SU-DHL-6 (cell line): ENCODE data around the gene ZBTB2.

Experiments
- H2AFZ ChIP-seq: fragments of 200-600 bp; sonication (generic); 2 replicates; pipeline ENCODE4 v1.6.1; 2014; ENCODE audit warnings: low read depth, mild to moderate bottlenecking, moderate library complexity, mixed read lengths, antibody characterized with exemption, low read length; ENCODE audit not compliant: severe bottlenecking
- H3F3A ChIP-seq: fragments of 200-600 bp; shearing (Covaris generic); 2 replicates; pipeline ENCODE4 v1.6.0; 2016; ENCODE audit warnings: antibody characterized with exemption, mild to moderate bottlenecking; ENCODE audit not compliant: insufficient read depth
- H3K27ac ChIP-seq: fragments of 200-600 bp; sonication (generic); 2 replicates; pipeline ENCODE4 v1.5.1; 2016; ENCODE audit warnings: low read depth, mild to moderate bottlenecking, low read length, moderate library complexity, mixed read lengths
- H3K27me3 ChIP-seq: fragments of 200-600 bp; sonication (generic), shearing (Covaris generic); 2 replicates; pipeline ENCODE4 v1.6.0; 2014; ENCODE audit warnings: mild to moderate bottlenecking, low read length
- H3K36me3 ChIP-seq: fragments of 200-600 bp; sonication (generic); 2 replicates; pipeline ENCODE4 v1.6.1; 2014; ENCODE audit warnings: mild to moderate bottlenecking, low read length, mixed read lengths
- H3K4me2 ChIP-seq: fragments of 300-600, 200-600 bp; shearing (Covaris generic), sonication (generic); 2 replicates; pipeline ENCODE4 v1.6.0; 2014; ENCODE audit warnings: low read length, low read depth, mild to moderate bottlenecking; ENCODE audit not compliant: poor library complexity, severe bottlenecking
- H3K4me3 ChIP-seq: fragments of 200-600 bp; sonication (generic); 2 replicates; pipeline ENCODE4 v1.5.1; 2014; ENCODE audit warnings: antibody characterized with exemption, low read length, mild to moderate bottlenecking, mixed read lengths; ENCODE audit not compliant: insufficient read depth, poor library complexity, severe bottlenecking
- H3K79me2 ChIP-seq: fragments of 200-600 bp; sonication (generic); 2 replicates; pipeline ENCODE4 v1.6.1; 2014; ENCODE audit warnings: mild to moderate bottlenecking, low read length, moderate library complexity; ENCODE audit not compliant: insufficient read depth
- H3K9ac ChIP-seq: fragments of 200-600 bp; sonication (generic); 2 replicates; pipeline ENCODE4 v1.7.0; 2014; ENCODE audit warnings: mild to moderate bottlenecking, low read length
- H3K9me2 ChIP-seq: fragments of 200-600 bp; sonication (generic); replicated peaks from 2 replicates; pipeline ENCODE4 v1.6.1; 2014; ENCODE audit warnings: low read length; ENCODE audit not compliant: insufficient read depth
- H3K9me3 ChIP-seq: fragments of 200-600 bp; sonication (generic); 2 replicates; pipeline ENCODE4 v1.6.1; 2014; ENCODE audit warnings: low read length, mixed read lengths; ENCODE audit not compliant: insufficient read depth
- H4K20me1 ChIP-seq: fragments of 200-600 bp; sonication (generic); 2 replicates; pipeline ENCODE4 v1.6.1; 2014; ENCODE audit warnings: low read depth, mild to moderate bottlenecking, antibody characterized with exemption, low read length, moderate library complexity, mixed read lengths
- EZH2phosphoT487 ChIP-seq: fragments of 200-600 bp; sonication (generic), shearing (Covaris generic); conservative IDR thresholded peaks from 2 replicates; pipeline ENCODE4 v1.6.1; 2018; ENCODE audit warnings: mild to moderate bottlenecking, antibody characterized with exemption, low read length, moderate library complexity, mixed read lengths
- TF ChIP-seq, protein P1 (sequence below): fragments of 200-600 bp; sonication (generic); IDR thresholded peaks from one replicate; pipeline ENCODE4 v1.5.1; 2017; ENCODE audit warnings: antibody characterized with exemption, mild to moderate bottlenecking, low read length, moderate library complexity; ENCODE audit not compliant: insufficient read depth, poor library complexity, severe bottlenecking

Gene ZBTB2

DNA sequence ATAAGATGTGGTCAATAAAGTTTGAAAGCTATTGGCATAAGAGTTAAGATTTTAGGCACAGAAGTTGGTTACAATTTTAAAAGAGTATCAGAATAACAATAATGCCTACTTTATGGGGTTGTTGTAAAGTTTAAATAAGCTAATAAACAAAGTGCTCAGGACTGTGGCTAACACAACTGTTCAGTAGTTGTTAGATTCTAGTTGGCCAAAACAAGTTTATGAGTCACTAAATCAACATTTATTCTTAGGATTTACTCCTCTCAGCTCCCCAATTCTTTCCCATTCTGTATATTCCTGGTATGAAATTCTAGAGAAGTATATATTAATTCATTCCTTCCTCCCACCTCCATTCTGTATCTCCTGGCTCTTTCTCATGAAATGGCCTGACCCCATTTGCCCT, 46.0 kb upstream of the ZBTB2 start:
- Histone ChIP-seq H2AFZ (no peak overlapping the region), H3F3A (no peaks in the 10 kb centered on the region), H3K27me3 (no peaks in the 10 kb centered on the region), H3K9ac (no peak overlapping the region), H3K36me3 (peaks cover 10% of the 10 kb centered on the region; the same call in 1 of the 2 replicates), H3K79me2 (peaks cover 55% of the 10 kb centered on the region), H3K27ac (no peak overlapping the region), H4K20me1 (peaks cover 6% of the 10 kb centered on the region; the same call in 1 of the 2 replicates), H3K9me2 (no peaks in the 10 kb centered on the region), H3K4me3 (no peak overlapping the region), H3K4me2 (no peak overlapping the region), H3K9me3 (no peaks in the 10 kb centered on the region)
- TF ChIP-seq EZH2phosphoT487: no peak
- TF ChIP-seq, protein P1, sequence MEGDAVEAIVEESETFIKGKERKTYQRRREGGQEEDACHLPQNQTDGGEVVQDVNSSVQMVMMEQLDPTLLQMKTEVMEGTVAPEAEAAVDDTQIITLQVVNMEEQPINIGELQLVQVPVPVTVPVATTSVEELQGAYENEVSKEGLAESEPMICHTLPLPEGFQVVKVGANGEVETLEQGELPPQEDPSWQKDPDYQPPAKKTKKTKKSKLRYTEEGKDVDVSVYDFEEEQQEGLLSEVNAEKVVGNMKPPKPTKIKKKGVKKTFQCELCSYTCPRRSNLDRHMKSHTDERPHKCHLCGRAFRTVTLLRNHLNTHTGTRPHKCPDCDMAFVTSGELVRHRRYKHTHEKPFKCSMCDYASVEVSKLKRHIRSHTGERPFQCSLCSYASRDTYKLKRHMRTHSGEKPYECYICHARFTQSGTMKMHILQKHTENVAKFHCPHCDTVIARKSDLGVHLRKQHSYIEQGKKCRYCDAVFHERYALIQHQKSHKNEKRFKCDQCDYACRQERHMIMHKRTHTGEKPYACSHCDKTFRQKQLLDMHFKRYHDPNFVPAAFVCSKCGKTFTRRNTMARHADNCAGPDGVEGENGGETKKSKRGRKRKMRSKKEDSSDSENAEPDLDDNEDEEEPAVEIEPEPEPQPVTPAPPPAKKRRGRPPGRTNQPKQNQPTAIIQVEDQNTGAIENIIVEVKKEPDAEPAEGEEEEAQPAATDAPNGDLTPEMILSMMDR: no peak

DNA sequence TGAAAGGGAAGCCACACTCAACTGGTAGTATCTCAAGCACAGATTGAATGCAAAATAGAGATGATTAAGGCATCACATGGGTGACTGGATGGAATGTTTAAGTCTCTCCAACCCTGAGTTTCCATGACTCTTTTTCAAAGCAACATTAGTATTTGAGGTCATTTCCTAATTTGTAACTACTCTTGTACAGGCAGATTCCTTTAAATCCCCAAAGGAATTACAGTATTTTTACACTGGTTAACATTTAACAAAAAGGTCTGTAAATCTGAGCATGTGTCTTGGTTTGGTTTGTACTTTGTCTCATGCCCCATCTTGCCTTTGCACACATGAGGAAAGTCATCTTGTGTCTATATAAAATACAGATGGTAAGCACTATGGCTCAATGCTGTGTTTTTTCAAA, 45.4 kb upstream of the ZBTB2 start:
- peaks cover 12% of the 10 kb centered on the region; the same call in 1 of the 2 replicates for H3K36me3 ChIP-seq
- H3K27ac ChIP-seq: no peak overlapping the region
- no peak overlapping the region for H3K4me2 ChIP-seq
- peaks cover 49% of the 10 kb centered on the region for H3K79me2 ChIP-seq
- peaks cover 6% of the 10 kb centered on the region; the same call in 1 of the 2 replicates for H4K20me1 ChIP-seq
- H2AFZ ChIP-seq: no peak overlapping the region
- no peak for TF ChIP-seq EZH2phosphoT487
- TF ChIP-seq, protein P1: no peak
- H3K27me3 ChIP-seq: no peaks in the 10 kb centered on the region
- H3K9ac ChIP-seq: no peak overlapping the region
- H3K4me3 ChIP-seq: no peak overlapping the region
- H3K9me2 ChIP-seq: no peaks in the 10 kb centered on the region
- H3K9me3 ChIP-seq: no peaks in the 10 kb centered on the region
- no peaks in the 10 kb centered on the region for H3F3A ChIP-seq

DNA sequence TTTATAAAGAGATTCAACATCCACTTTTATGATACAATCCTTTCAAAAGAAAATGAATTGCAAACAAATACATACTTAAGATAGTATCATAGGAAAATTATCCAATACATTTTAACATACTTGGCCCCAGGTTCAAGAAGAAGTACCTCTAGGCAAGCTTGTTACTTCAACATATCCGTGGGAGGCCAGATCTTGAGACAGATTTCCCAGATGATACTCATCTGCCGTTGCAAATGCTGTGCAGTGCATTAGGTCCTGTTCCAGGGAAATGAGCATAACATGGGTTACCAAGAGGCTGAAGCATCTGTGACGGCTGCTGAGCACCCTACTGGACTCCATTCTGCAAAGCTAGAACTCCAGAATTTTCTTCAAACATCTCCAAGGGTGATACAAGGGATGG, 44.9 kb upstream of the ZBTB2 start:
- Histone ChIP-seq H3K36me3 (peaks cover 12% of the 10 kb centered on the region; the same call in 1 of the 2 replicates), H2AFZ (no peak overlapping the region), H3K4me3 (no peak overlapping the region), H3K9me2 (no peaks in the 10 kb centered on the region), H3K27ac (no peak overlapping the region), H3K9ac (no peak overlapping the region), H3K27me3 (no peaks in the 10 kb centered on the region), H3K9me3 (no peaks in the 10 kb centered on the region), H3F3A (no peaks in the 10 kb centered on the region), H4K20me1 (peaks cover 6% of the 10 kb centered on the region; the same call in 1 of the 2 replicates), H3K4me2 (no peak overlapping the region), H3K79me2 (peaks cover 44% of the 10 kb centered on the region)
- no peak for TF ChIP-seq EZH2phosphoT487
- TF ChIP-seq, protein P1: no peak
